ENCODE data around the gene TMEM150C. TPM values are rescaled to one million over a fixed set of nuclear protein-coding genes. Genes with fewer than 3 reads are reported as not detected.

Gene TMEM150C
- total and polyA plus RNA-seq, 9 donors = 13.5 to 48.8 (median 31.4) TPM

DNA sequence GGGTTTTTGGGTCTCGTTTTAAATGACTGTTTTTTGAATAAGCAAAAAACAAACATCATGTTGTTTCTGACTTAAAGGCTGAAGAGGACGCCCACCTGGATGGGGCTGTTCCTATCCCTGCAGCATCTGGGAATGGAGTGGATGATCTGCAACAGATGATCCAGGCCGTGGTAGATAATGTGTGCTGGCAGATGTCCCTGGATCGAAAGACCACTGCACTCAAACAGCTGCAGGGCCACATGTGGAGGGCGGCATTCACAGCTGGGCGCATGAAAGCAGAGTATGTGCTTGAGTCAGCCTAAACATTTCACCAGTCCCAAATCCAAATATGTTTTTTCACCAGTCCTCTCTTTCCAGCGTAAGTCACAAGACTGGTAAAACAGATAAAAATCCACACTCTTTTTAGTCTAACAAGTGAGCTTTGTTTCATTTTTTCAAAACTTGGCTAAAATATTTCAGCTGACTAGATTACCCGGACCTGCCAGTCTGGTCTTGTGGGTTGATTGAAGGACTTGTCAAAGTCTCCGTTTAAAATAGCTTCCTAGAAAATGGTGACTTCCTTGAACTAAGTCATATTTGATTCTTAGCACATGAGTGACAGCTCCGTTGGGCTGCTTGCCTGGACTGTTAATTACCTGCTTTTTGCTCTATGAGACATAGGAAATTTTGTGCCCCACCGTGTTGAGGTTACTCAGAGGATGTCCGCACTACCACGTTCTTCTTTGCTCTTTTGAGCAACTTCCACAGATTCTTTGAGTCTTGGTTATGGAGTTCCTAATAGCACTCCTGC is 110.6 kb downstream of the TMEM150C start:
- H3K36me3 ChIP-seq = no peaks in the 10 kb centered on the region
- H3K4me1 ChIP-seq (ENCODE audit: insufficient read depth) = no peaks in the 10 kb centered on the region
- H3K9me3 ChIP-seq = no peaks in the 10 kb centered on the region
- no peaks in the 10 kb centered on the region for H3K27me3 ChIP-seq
- no peak overlapping the region for H3K4me3 ChIP-seq
- TF ChIP-seq, protein P1, sequence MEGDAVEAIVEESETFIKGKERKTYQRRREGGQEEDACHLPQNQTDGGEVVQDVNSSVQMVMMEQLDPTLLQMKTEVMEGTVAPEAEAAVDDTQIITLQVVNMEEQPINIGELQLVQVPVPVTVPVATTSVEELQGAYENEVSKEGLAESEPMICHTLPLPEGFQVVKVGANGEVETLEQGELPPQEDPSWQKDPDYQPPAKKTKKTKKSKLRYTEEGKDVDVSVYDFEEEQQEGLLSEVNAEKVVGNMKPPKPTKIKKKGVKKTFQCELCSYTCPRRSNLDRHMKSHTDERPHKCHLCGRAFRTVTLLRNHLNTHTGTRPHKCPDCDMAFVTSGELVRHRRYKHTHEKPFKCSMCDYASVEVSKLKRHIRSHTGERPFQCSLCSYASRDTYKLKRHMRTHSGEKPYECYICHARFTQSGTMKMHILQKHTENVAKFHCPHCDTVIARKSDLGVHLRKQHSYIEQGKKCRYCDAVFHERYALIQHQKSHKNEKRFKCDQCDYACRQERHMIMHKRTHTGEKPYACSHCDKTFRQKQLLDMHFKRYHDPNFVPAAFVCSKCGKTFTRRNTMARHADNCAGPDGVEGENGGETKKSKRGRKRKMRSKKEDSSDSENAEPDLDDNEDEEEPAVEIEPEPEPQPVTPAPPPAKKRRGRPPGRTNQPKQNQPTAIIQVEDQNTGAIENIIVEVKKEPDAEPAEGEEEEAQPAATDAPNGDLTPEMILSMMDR (IDR thresholded peaks at IDR 0.05) = no peak
- TF ChIP-seq POLR2A (IDR thresholded peaks at IDR 0.05) (no peak), EP300 (IDR thresholded peaks at IDR 0.05) (no peak)
- whole genome bisulfite sequencing, 3 donors = 57 to 74% (median 60%) methylated on average over 13 of the region's 13 CpGs
- no peak overlapping the region for H3K27ac ChIP-seq
- DNase-seq = no peak
- intact Hi-C loops (cut with DNase I) = loop anchor here in 1 of 4 donors (10.0 kb wide), 1 partner anchor 814 kb away; no protein-coding TSS in a partner anchor

DNA sequence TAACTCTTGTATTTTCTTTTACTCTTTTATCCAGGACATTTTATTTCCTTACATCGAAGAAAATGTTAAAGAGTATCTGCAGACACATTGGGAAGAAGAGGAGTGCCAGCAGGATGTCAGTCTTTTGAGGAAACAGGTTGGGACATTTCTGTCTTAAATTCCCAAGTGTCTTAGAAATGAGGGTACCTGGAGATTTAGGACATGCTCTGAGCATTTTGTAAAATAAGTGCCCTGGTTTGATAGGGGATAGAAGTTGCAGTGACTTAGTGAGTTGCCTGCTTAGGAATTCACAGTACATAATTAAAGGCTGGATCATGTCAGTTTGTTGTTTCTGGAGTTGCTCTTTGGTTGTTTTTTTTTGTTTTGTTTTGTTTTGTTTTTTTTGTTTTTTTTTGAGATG is 113.9 kb downstream of the TMEM150C start:
- WGBS, 3 donors = 84 to 90% (median 89%) methylated on average over 1 of the region's 1 CpG
- no peaks in the 10 kb centered on the region for H3K27me3 ChIP-seq
- H3K4me3 ChIP-seq = no peak overlapping the region
- intact Hi-C loops (cut with DNase I) = no loop called here
- no peak for DNase-seq
- TF ChIP-seq EP300 (IDR thresholded peaks at IDR 0.05) (no peak), POLR2A (IDR thresholded peaks at IDR 0.05) (no peak)
- TF ChIP-seq, protein P1 (IDR thresholded peaks at IDR 0.05) = no peak
- H3K36me3 ChIP-seq = no peaks in the 10 kb centered on the region
- no peak overlapping the region for H3K27ac ChIP-seq
- no peaks in the 10 kb centered on the region for H3K4me1 ChIP-seq (ENCODE audit: insufficient read depth)
- H3K9me3 ChIP-seq = no peaks in the 10 kb centered on the region

DNA sequence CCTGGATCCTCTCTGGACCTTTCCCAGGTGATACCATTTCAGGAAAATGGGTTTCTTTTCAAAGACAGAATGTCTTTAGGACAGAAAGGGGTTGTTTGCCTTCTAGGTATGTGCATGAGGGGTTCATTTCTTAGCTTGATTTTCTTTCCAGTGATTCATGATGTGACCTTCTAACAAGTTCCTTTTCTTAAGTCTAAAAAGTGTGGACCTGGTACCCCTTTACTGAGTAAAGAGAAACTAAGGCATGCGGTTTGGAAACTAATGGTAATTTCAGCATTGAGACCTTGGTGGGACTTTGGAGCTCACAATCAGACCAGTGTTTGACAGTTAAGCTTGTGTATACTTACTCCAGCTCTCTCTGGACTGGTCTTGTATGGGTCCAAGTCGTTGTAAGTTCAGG is 122.7 kb downstream of the TMEM150C start:
- H3K36me3 ChIP-seq = no peaks in the 10 kb centered on the region
- H3K27me3 ChIP-seq = no peaks in the 10 kb centered on the region
- no peaks in the 10 kb centered on the region for H3K9me3 ChIP-seq
- no peak overlapping the region for H3K27ac ChIP-seq
- no peaks in the 10 kb centered on the region for H3K4me1 ChIP-seq (ENCODE audit: insufficient read depth)
- 86 to 95% (median 92%) methylated on average over 2 of the region's 2 CpGs for WGBS, 3 donors
- TF ChIP-seq EP300 (IDR thresholded peaks at IDR 0.05) (no peak), POLR2A (IDR thresholded peaks at IDR 0.05) (no peak)
- TF ChIP-seq, protein P1 (IDR thresholded peaks at IDR 0.05) = no peak
- intact Hi-C loops (cut with DNase I) = no loop called here
- DNase-seq = no peak
- no peak overlapping the region for H3K4me3 ChIP-seq

DNA sequence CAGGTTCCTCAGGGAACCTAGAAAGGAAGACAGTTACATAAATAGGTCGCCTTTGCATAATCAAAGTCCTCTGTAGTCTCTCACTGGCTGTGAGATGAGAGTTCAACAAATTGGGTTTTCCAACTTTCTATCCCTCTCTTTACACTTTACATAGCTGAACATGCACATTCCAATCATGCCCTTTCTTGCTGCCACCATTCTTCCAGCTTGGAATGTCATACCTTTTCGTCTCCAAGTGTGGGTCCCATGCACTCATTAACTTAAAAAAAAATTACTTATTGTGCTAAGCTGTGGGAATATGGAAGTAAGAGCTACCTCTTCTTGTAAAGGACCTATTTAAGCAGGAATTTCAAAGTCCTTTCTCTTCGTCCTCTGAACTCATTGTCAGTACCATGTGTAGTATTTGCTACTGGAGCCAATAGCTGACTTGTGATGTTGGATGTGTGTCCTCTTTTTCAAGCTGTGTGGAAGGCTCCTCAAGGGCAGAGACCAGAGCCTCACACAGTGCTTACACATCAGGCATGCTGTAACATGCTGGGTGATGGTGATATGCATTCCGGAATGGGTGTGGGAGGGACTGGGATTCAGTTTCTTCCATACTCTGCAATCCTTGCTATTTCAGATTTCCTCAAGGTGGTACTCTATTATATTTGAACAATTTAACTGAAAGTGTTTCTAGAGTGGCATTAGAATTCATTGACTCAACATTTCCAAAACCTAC is 124.3 kb downstream of the TMEM150C start:
- Histone ChIP-seq H3K4me1 (ENCODE audit: insufficient read depth) (no peaks in the 10 kb centered on the region), H3K36me3 (no peaks in the 10 kb centered on the region), H3K4me3 (no peak overlapping the region), H3K27me3 (no peaks in the 10 kb centered on the region), H3K9me3 (no peaks in the 10 kb centered on the region), H3K27ac (no peak overlapping the region)
- TF ChIP-seq POLR2A (IDR thresholded peaks at IDR 0.05) (no peak), EP300 (IDR thresholded peaks at IDR 0.05) (no peak)
- TF ChIP-seq, protein P1 (IDR thresholded peaks at IDR 0.05) = no peak
- 77 to 92% (median 83%) methylated on average over 4 of the region's 4 CpGs for WGBS, 3 donors
- no peak for DNase-seq
- intact Hi-C loops (cut with DNase I) = no loop called here
